K562 (cell line): ENCODE measurements around the gene PGLYRP1.

ENCODE experiments used
- ATF6 ChIP-seq: sonication (generic); formaldehyde crosslinking; IDR thresholded peaks from 2 replicates; pipeline ENCODE4 v1.4.0; 2020; ENCODE audit warnings: mild to moderate bottlenecking, missing genetic modification reagents
- CC2D1A ChIP-seq: fragments of 450-650 bp; IDR thresholded peaks from 2 replicates; pipeline ENCODE4 v1.6.1; 2017; ENCODE audit warnings: mild to moderate bottlenecking
- E2F5 ChIP-seq: sonication (generic); formaldehyde crosslinking; IDR thresholded peaks from 2 replicates; pipeline ENCODE4 v1.8.0; 2022; ENCODE audit warnings: mild to moderate bottlenecking, missing genetic modification reagents
- HCFC1 ChIP-seq: IDR thresholded peaks from 2 replicates; pipeline ENCODE4 v1.6.1; 2012; ENCODE audit warnings: low read depth, low read length, improper control_type of control experiment
- JUND ChIP-seq, 2 experiments: IDR thresholded peaks; 2 replicates in 1 of 2; 3 replicates in 1 of 2; pipeline ENCODE4 v1.6.1; 2011; ENCODE audit warnings: borderline replicate concordance in 2 of 2, low read depth in 2 of 2, low read length in 2 of 2, improper control_type of control experiment in 1 of 2, missing biosample characterization in 1 of 2, missing genetic modification characterization in 1 of 2, missing genetic modification reagents in 1 of 2
- SMAD1 ChIP-seq: fragments of 150-350 bp; IDR thresholded peaks from 2 replicates; pipeline ENCODE4 v1.6.1; 2014; ENCODE audit warnings: low read length, low read depth; ENCODE audit not compliant: partially characterized antibody
- STAT5B ChIP-seq: fragments of 250-450 bp; sonication (Bioruptor Pico); IDR thresholded peaks from 2 replicates; pipeline ENCODE4 v1.8.0; 2021; ENCODE audit warnings: mild to moderate bottlenecking, inconsistent platforms
- STAT6 ChIP-seq: sonication (generic); formaldehyde crosslinking; IDR thresholded peaks from 2 replicates; pipeline ENCODE4 v1.8.1; 2023; ENCODE audit warnings: mild to moderate bottlenecking, missing genetic modification reagents
- TCFL5 ChIP-seq: fragments of 250-450 bp; sonication (Bioruptor Pico); conservative IDR thresholded peaks from 2 replicates; pipeline ENCODE4 v1.6.1; 2021; ENCODE audit warnings: mild to moderate bottlenecking, moderate library complexity, matching md5 sums

GRCh38 chr19:46025835-46026234, 3.0 kb upstream of the PGLYRP1 start:
- TF ChIP-seq STAT6 = no peak
- TF ChIP-seq ATF6 = no peak
- TF ChIP-seq HCFC1 = no peak
- TF ChIP-seq JUND (IDR thresholded peaks at IDR 0.05; ENCODE audit: borderline replicate concordance, low read depth, low read length) = no peak
- TF ChIP-seq JUND (tag; IDR thresholded peaks at IDR 0.05; ENCODE audit: borderline replicate concordance, low read depth, low read length) = no peak
- no peak for TF ChIP-seq TCFL5
- no peak for TF ChIP-seq STAT5B (CRISPR knock-in tag)
- TF ChIP-seq E2F5 (CRISPR knock-in tag) = no peak
- TF ChIP-seq SMAD1 = no peak
- TF ChIP-seq CC2D1A = no peak
